Epithelial cell of esophagus (primary cell): ENCODE measurements around the gene ADAM15.

ENCODE experiments used
- DNase-seq: peaks from one replicate; pipeline ENCODE4 v3.0.0; 2010; ENCODE audit warnings: low read depth
- H3K4me3 ChIP-seq: 2 replicates; pipeline ENCODE4 v1.5.1; 2011; ENCODE audit warnings: mild to moderate bottlenecking, low read length, control low read depth
- TF ChIP-seq, protein P1 (sequence below): IDR thresholded peaks from 2 replicates; pipeline ENCODE4 v1.5.1; 2011; ENCODE audit warnings: low read depth, mild to moderate bottlenecking, low read length, control low read depth, inconsistent platforms; ENCODE audit not compliant: insufficient read depth; ENCODE audit errors: missing control alignments

Gene ADAM15, protein sequence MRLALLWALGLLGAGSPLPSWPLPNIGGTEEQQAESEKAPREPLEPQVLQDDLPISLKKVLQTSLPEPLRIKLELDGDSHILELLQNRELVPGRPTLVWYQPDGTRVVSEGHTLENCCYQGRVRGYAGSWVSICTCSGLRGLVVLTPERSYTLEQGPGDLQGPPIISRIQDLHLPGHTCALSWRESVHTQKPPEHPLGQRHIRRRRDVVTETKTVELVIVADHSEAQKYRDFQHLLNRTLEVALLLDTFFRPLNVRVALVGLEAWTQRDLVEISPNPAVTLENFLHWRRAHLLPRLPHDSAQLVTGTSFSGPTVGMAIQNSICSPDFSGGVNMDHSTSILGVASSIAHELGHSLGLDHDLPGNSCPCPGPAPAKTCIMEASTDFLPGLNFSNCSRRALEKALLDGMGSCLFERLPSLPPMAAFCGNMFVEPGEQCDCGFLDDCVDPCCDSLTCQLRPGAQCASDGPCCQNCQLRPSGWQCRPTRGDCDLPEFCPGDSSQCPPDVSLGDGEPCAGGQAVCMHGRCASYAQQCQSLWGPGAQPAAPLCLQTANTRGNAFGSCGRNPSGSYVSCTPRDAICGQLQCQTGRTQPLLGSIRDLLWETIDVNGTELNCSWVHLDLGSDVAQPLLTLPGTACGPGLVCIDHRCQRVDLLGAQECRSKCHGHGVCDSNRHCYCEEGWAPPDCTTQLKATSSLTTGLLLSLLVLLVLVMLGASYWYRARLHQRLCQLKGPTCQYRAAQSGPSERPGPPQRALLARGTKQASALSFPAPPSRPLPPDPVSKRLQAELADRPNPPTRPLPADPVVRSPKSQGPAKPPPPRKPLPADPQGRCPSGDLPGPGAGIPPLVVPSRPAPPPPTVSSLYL

GRCh38 chr1:155050560-155051341 is at the start of gene ADAM15:
Gene ADAM15 (plus strand): TSS chr1:155051316. CDS start chr1:155051387, 71 bp downstream.
- TF ChIP-seq, protein P1, sequence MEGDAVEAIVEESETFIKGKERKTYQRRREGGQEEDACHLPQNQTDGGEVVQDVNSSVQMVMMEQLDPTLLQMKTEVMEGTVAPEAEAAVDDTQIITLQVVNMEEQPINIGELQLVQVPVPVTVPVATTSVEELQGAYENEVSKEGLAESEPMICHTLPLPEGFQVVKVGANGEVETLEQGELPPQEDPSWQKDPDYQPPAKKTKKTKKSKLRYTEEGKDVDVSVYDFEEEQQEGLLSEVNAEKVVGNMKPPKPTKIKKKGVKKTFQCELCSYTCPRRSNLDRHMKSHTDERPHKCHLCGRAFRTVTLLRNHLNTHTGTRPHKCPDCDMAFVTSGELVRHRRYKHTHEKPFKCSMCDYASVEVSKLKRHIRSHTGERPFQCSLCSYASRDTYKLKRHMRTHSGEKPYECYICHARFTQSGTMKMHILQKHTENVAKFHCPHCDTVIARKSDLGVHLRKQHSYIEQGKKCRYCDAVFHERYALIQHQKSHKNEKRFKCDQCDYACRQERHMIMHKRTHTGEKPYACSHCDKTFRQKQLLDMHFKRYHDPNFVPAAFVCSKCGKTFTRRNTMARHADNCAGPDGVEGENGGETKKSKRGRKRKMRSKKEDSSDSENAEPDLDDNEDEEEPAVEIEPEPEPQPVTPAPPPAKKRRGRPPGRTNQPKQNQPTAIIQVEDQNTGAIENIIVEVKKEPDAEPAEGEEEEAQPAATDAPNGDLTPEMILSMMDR: peak; percentile 64
- H3K4me3 ChIP-seq: peak within 1 kb of the TSS; percentile 86
- DNase-seq: peak; percentile 84

DNA sequence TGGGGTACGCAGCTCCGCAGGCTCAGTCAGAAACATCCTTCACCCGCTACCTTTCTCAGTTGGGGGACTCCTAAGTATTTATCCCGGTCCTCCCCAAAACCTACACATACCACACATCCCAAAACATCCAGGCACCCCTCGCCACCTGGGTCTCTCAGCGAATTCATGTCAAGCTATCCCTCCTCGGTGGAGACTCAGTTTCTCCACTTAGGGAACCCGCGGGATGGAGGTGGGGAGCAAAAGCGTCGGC is 49.8 kb upstream of the ADAM15 start:
- peak overlapping the region; percentile 89 for H3K4me3 ChIP-seq
- DNase-seq: no peak
- TF ChIP-seq, protein P1: no peak

DNA sequence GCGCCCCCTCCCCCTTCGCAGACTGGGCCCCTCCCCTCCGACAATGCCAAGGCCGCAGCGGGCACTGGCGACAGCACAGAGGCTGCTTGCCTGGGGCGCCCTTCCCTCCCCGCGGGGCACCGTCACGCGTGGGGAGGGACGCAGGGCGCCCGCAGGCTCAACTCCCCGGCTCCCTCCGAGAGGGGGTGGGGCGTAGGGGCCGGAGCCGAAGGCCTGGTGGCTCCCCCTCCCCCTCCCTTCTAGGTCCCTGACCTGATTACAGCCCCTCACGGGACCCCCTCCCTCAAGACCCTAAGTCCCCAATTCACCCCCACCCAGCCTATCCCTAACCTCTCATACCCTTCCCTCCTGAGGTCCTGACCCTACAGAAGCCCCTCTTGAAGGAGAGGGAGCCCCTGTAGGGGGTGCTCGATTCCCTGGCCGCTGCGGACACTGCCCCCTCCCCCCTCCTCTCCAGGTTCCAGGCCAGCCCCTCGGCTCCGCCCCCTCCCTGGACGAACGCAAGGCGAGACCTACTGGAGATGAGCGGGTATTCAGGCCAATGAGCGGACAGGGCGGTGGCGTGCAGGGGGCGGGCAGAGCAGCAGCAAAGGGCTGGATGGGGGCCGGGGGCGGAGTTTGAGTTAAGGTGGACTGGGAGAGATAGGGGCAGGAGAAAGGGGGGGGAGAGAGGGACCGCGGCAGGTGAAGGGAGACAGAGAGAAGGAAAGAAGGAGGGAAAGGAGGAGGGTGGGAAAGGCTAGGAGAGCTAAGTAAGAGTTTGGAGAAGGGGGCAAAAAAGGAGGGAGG is 49.2 kb upstream of the ADAM15 start:
- H3K4me3 ChIP-seq: peak overlapping the region; percentile 89
- peak; percentile 100 for DNase-seq
- TF ChIP-seq, protein P1: peak; percentile 33

DNA sequence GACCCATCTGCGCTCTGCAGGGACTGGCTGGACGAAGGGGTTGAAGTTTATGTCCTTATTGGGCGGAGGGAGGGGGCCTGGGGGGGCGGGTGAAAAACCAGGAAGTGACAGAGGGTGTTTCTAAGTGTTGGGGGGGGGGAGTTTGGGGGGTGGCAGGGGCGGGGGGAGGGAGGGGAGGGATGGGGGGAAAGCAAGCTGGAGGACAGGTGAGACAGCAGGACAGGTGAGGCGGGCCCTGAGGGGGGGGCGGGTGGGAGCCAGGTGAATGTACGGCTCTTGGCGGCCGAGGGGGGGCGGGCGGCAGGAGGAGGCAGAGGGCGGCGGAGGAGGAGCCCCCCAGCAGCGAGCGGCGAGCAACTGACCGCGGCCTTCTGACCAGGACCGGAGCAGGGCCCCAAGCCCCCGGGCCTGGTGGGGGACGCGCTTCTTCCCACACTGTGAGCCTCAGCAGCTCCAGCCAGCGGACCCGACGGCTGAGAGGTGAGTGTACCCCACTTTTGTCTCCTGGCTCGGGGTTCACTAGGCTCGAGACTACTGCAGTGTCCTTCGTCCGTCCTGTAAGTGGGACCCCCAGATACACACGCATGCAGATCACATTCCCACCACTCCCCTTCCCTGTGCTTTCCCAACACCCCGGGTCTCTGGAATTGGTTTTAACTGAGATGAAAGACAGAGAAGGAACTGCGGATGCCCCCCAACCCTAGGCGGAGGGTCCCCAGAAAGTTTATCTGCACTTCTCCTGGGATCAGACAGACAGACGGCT is 48.5 kb upstream of the ADAM15 start, which contains the start of gene ZBTB7B:
ZBTB7B (plus strand) TSS at position 339 of the 763 bp plus-strand sequence. CDS start 11,859 bp downstream, outside the sequence.
- peak; percentile 35 for DNase-seq
- TF ChIP-seq, protein P1: no peak
- peak within 1 kb of the TSS; percentile 89 for H3K4me3 ChIP-seq

GRCh38 chr1:155003227-155003765 is 47.8 kb upstream of the ADAM15 start:
- TF ChIP-seq, protein P1: no peak
- H3K4me3 ChIP-seq: peak overlapping the region; percentile 89
- peak; percentile 48 for DNase-seq
